Neural cell (in vitro differentiated cells): ENCODE results near the gene HS3ST2. TPM values are rescaled to one million over a fixed set of nuclear protein-coding genes. Genes with fewer than 3 reads are reported as not detected.

ENCODE experiments used
- H2AFZ ChIP-seq: fragments of 200-600, 300-800 bp; sonication (generic), shearing (Covaris generic); 2 replicates; pipeline ENCODE4 v1.6.0; 2014; ENCODE audit warnings: low read depth, mild to moderate bottlenecking, antibody characterized with exemption, low read length, moderate library complexity
- H3F3A ChIP-seq: fragments of 200-600 bp; shearing (Covaris generic); 2 replicates; pipeline ENCODE4 v1.6.1; 2016; ENCODE audit warnings: mild to moderate bottlenecking, moderate library complexity, mixed read lengths, antibody characterized with exemption, low read length; ENCODE audit not compliant: insufficient read depth, poor library complexity, severe bottlenecking
- H3K27ac ChIP-seq: fragments of 200-600, 300-800 bp; sonication (generic), shearing (Covaris generic); 2 replicates; pipeline ENCODE4 v1.5.1; 2014; ENCODE audit warnings: mild to moderate bottlenecking, low read length, moderate library complexity
- H3K27me3 ChIP-seq: fragments of 300-800, 200-600 bp; sonication (generic), shearing (Covaris generic); 2 replicates; pipeline ENCODE4 v1.6.0; 2014; ENCODE audit warnings: mild to moderate bottlenecking, low read depth, low read length, moderate library complexity; ENCODE audit not compliant: insufficient read depth
- H3K36me3 ChIP-seq: fragments of 300-800, 200-600 bp; sonication (generic), shearing (Covaris generic); 2 replicates; pipeline ENCODE4 v1.5.1; 2014; ENCODE audit warnings: mild to moderate bottlenecking, antibody characterized with exemption, low read length, moderate library complexity; ENCODE audit not compliant: insufficient read depth
- H3K4me2 ChIP-seq: fragments of 300-800, 200-600 bp; sonication (generic), shearing (Covaris generic); 2 replicates; pipeline ENCODE4 v1.6.0; 2014; ENCODE audit warnings: mild to moderate bottlenecking, low read length
- H3K4me3 ChIP-seq: fragments of 300-800, 200-600 bp; sonication (generic), shearing (Covaris generic); 2 replicates; pipeline ENCODE4 v1.5.1; 2014; ENCODE audit warnings: mild to moderate bottlenecking, low read length, moderate library complexity
- H3K79me2 ChIP-seq: fragments of 200-600 bp; shearing (Covaris generic); replicated peaks from 2 replicates; pipeline ENCODE4 v1.6.0; 2014; ENCODE audit warnings: mild to moderate bottlenecking, low read length, moderate library complexity; ENCODE audit not compliant: insufficient read depth
- H3K9ac ChIP-seq: fragments of 300-800, 200-600 bp; sonication (generic), shearing (Covaris generic); 2 replicates; pipeline ENCODE4 v1.6.1; 2016; ENCODE audit warnings: mild to moderate bottlenecking, low read length, mixed read lengths
- H3K9me2 ChIP-seq: fragments of 200-600 bp; shearing (Covaris generic); 2 replicates; pipeline ENCODE4 v1.6.1; 2016; ENCODE audit warnings: mild to moderate bottlenecking, low read length, mixed read lengths; ENCODE audit not compliant: insufficient read depth
- H3K9me3 ChIP-seq: fragments of 200-600, 300-800 bp; sonication (generic), shearing (Covaris generic); 2 replicates; pipeline ENCODE4 v1.6.1; 2016; ENCODE audit warnings: mild to moderate bottlenecking, mixed run types, low read length, moderate library complexity, mixed read lengths
- H4K20me1 ChIP-seq: fragments of 200-600 bp; shearing (Covaris generic); 2 replicates; pipeline ENCODE4 v1.6.1; 2016; ENCODE audit warnings: mild to moderate bottlenecking, mixed run types; ENCODE audit not compliant: insufficient read depth
- CTCF ChIP-seq: fragments of 450-650 bp; IDR thresholded peaks from 2 replicates; pipeline ENCODE4 v1.5.1; 2014; ENCODE audit warnings: antibody characterized with exemption, mild to moderate bottlenecking, moderate library complexity; ENCODE audit not compliant: poor library complexity, severe bottlenecking
- EP300 ChIP-seq: fragments of 450-650 bp; conservative IDR thresholded peaks from 2 replicates; pipeline ENCODE4 v1.6.1; 2014; ENCODE audit warnings: antibody characterized with exemption, mild to moderate bottlenecking, moderate library complexity; ENCODE audit not compliant: poor library complexity, severe bottlenecking
- EZH2 ChIP-seq: fragments of 200-600, 300-800 bp; shearing (Covaris generic), sonication (generic); IDR thresholded peaks from 2 replicates; pipeline ENCODE4 v1.6.1; 2014; ENCODE audit warnings: antibody characterized with exemption, low read length, borderline replicate concordance, mild to moderate bottlenecking; ENCODE audit not compliant: insufficient read depth, poor library complexity, severe bottlenecking
- MXI1 ChIP-seq: fragments of 450-650 bp; conservative IDR thresholded peaks from 2 replicates; pipeline ENCODE4 v1.6.1; 2014; ENCODE audit warnings: antibody characterized with exemption, mild to moderate bottlenecking; ENCODE audit not compliant: poor library complexity, severe bottlenecking
- POLR2AphosphoS5 ChIP-seq: IDR thresholded peaks from 2 replicates; pipeline ENCODE4 v1.6.1; 2012
- RAD21 ChIP-seq: fragments of 450-650 bp; conservative IDR thresholded peaks from 2 replicates; pipeline ENCODE4 v1.6.1; 2014; ENCODE audit warnings: antibody characterized with exemption, mild to moderate bottlenecking, moderate library complexity
- SMC3 ChIP-seq: fragments of 450-650 bp; conservative IDR thresholded peaks from 2 replicates; pipeline ENCODE4 v1.6.1; 2014; ENCODE audit warnings: antibody characterized with exemption, mild to moderate bottlenecking, moderate library complexity; ENCODE audit not compliant: poor library complexity
- TAF1 ChIP-seq: IDR thresholded peaks from 2 replicates; pipeline ENCODE4 v1.6.1; 2012; ENCODE audit warnings: low read depth
- polyA plus RNA-seq: library from polyadenylated mRNA; depleted of rRNA; stranded (reverse); fragments of >200 nt; gene quantifications from 2 replicates; pipeline ENCODE4 v1.2.3, GENCODE V29; 2014
- TF ChIP-seq, protein P1 (sequence below): IDR thresholded peaks from 2 replicates; pipeline ENCODE4 v1.6.1; 2012; ENCODE audit warnings: borderline replicate concordance

The HS3ST2 gene
- polyA plus RNA-seq, 1 donor from 2014 or later, result 3.0 TPM

DNA sequence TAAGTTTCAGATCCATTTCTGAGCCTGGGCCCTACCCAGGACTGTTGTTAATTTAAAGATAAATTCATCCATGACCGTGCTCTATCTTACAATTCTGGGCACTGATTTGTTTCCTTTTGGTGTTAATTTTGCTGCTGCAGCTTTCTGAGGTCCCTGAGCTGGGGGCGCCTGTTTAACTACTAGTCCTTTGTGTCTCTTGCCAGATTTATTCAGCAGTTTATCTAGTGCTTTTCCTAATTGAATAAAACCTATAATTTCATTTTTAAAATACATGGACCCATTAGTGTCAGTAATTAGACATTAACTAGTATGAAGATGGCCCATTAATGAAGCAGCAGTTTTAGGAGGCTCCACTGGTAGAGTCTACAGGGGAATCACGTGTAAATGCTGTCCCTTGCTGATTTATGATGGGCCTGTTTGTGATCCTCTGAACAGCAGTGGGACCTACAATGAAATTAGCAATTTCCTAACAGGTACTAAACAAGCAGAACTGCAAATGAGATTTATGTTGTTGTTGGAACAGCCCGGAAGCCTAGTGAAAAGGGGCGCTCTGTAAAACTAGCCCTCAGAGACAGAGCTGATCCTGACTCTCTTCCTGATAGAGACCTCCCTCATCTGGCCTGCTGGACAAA is 54.7 kb downstream of the HS3ST2 start:
- Histone ChIP-seq H3K9ac (no peak overlapping the region), H3K27ac (no peak overlapping the region), H3K4me2 (no peak overlapping the region), H2AFZ (no peak overlapping the region), H3K27me3 (no peaks in the 10 kb centered on the region), H3K9me2 (no peaks in the 10 kb centered on the region), H4K20me1 (no peaks in the 10 kb centered on the region), H3K36me3 (no peaks in the 10 kb centered on the region), H3K79me2 (no peaks in the 10 kb centered on the region), H3F3A (no peaks in the 10 kb centered on the region), H3K9me3 (no peaks in the 10 kb centered on the region), H3K4me3 (no peak overlapping the region)
- no peak for TF ChIP-seq SMC3
- TF ChIP-seq CTCF, result no peak
- TF ChIP-seq, protein P1, sequence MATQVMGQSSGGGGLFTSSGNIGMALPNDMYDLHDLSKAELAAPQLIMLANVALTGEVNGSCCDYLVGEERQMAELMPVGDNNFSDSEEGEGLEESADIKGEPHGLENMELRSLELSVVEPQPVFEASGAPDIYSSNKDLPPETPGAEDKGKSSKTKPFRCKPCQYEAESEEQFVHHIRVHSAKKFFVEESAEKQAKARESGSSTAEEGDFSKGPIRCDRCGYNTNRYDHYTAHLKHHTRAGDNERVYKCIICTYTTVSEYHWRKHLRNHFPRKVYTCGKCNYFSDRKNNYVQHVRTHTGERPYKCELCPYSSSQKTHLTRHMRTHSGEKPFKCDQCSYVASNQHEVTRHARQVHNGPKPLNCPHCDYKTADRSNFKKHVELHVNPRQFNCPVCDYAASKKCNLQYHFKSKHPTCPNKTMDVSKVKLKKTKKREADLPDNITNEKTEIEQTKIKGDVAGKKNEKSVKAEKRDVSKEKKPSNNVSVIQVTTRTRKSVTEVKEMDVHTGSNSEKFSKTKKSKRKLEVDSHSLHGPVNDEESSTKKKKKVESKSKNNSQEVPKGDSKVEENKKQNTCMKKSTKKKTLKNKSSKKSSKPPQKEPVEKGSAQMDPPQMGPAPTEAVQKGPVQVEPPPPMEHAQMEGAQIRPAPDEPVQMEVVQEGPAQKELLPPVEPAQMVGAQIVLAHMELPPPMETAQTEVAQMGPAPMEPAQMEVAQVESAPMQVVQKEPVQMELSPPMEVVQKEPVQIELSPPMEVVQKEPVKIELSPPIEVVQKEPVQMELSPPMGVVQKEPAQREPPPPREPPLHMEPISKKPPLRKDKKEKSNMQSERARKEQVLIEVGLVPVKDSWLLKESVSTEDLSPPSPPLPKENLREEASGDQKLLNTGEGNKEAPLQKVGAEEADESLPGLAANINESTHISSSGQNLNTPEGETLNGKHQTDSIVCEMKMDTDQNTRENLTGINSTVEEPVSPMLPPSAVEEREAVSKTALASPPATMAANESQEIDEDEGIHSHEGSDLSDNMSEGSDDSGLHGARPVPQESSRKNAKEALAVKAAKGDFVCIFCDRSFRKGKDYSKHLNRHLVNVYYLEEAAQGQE, result no peak
- no peak for TF ChIP-seq TAF1
- no peak for TF ChIP-seq EP300
- no peak for TF ChIP-seq RAD21

GRCh38 chr16:22871861-22872260 is 57.9 kb downstream of the HS3ST2 start:
- H4K20me1 ChIP-seq, result no peaks in the 10 kb centered on the region
- TF ChIP-seq TAF1 (no peak), SMC3 (no peak), MXI1 (no peak), POLR2AphosphoS5 (no peak), EZH2 (no peak), RAD21 (no peak), CTCF (no peak), EP300 (no peak)
- TF ChIP-seq, protein P1, result no peak
- no peaks in the 10 kb centered on the region for H3F3A ChIP-seq
- H3K27me3 ChIP-seq, result no peaks in the 10 kb centered on the region
- no peaks in the 10 kb centered on the region for H3K9me2 ChIP-seq
- no peaks in the 10 kb centered on the region for H3K9me3 ChIP-seq
- H3K9ac ChIP-seq, result no peak overlapping the region
- H3K4me3 ChIP-seq, result no peak overlapping the region
- no peaks in the 10 kb centered on the region for H3K79me2 ChIP-seq
- H2AFZ ChIP-seq, result no peak overlapping the region
- H3K27ac ChIP-seq, result no peak overlapping the region
- H3K36me3 ChIP-seq, result no peaks in the 10 kb centered on the region
- H3K4me2 ChIP-seq, result no peak overlapping the region
